GM18951 (cell line): ENCODE data around the gene VPS13D.
"Not testable (repeated sequence)": the region's sequence is repeated elsewhere in the genome, so short reads cannot be mapped to it uniquely, and the experiment has no call there.

Experiments used
- POLR2A ChIP-seq: IDR thresholded peaks from 4 replicates; pipeline ENCODE4 v1.6.1; 2011; ENCODE audit warnings: mild to moderate bottlenecking; ENCODE audit not compliant: insufficient read length, insufficient read depth; ENCODE audit errors: extremely low read depth
- in situ Hi-C: fragments of 300-500 bp; cut with MboI; formaldehyde crosslinking; loops from one replicate; pipeline ENCODE4 v1.12.0; 2022; ENCODE audit warnings: low sequenced_read_pairs, mixed read lengths, inconsistent platforms; ENCODE audit not compliant: unreplicated experiment

The VPS13D gene

DNA sequence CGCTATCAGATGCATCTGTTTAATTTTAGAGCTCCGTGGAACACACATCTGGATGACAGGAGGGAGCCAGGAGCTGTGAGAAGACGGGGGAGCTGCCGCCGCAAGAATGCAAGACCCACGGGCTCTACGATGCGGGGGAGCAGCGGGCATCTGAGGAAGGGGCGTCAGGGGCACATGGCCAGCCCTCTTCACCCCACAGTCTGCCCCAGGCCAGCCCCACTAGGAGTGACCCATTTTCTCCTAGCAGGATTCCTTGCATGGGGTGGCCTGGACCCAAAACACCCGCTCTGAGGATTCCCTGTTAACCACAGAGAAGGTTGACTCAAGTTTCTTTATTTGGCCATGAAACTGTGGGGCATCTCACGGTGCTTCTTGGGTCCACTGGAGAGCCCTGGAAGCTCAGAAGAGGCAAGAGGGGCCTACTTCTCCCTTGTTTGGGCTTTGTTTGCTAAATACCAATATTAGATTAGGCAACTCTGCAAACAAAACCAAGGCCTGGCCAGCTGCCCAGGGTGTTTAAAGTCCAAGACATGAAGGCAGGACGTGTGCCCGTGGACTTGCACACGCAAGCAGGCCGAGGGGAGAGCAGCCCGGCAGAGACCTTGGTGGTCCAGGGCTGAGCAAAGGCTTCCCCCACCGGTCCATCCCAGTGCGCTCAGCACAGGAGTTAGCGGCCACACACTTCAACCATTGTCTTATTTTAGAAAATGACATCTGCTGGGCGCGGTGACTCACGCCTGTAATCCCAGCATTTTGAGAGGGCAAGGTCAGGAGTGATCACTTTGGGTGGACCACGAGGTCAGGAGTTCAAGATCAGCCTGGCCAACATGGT lies 298.4 kb downstream of the VPS13D start:
- in situ Hi-C loops, result no loop called here
- no peak for TF ChIP-seq POLR2A

GRCh38 chr1:12529640-12530174 lies 299.9 kb downstream of the VPS13D start:
- TF ChIP-seq POLR2A, result no peak
- in situ Hi-C loops, result no loop called here

DNA sequence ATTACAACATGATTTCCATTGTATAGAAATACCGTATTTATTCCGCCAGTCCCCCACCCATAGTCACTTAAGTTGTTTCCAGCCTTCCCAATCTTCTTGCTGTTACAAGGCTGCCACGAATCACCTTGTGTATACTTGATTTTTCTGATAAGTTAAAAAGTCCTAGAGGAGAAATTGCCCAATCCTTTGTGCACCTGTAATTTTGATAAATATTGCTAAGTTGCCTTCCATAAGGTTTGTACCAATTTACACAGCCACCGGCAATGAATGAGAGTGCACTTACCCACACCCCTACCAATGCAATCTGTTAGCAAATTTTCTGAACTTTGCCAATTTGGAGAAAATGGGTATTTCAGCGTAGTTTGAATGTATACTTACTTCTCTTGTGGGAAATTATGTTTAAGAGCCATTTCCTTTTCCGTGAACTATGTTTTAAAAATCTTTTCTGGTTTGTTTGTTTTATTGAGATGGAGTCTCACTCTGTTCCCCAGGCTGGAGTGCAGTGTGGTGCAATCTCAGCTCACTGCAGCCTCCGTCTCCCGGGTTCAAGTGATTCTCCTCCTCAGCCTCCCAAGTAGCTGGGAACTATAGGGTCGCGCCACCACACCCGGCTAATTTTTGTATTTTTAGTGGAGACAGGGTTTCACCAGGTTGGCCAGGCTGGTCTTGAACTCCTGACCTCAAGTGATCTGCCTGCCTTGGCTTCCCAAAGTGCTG lies 300.8 kb downstream of the VPS13D start:
- TF ChIP-seq POLR2A, result no peak
- in situ Hi-C loops, result no loop called here

DNA sequence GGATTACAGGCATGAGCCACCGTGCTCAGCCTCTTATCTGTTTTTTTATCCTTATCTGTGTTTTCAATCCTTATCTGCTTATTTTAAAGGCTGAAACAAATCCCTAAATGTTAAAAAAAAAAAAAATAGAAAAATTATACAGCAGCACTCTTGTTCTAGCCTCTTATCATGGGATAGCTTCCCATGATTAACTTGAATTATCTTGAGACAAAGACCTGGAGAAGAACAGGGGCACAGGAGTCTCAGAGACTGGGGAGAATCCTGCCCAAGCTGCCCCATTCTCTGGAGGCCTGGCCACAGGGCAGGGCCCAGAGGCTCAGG lies 301.3 kb downstream of the VPS13D start:
- in situ Hi-C loops, result no loop called here
- no peak for TF ChIP-seq POLR2A

GRCh38 chr1:12532405-12533315 lies 302.8 kb downstream of the VPS13D start:
- in situ Hi-C loops, result no loop called here
- no peak for TF ChIP-seq POLR2A

- in situ Hi-C loops, result no loop called here
- no peak for TF ChIP-seq POLR2A
Observed at GRCh38 chr1:12536023-12536639, 306.3 kb downstream of the VPS13D start.

GRCh38 chr1:12537294-12537693 lies 307.5 kb downstream of the VPS13D start:
- in situ Hi-C loops, result no loop called here
- no peak for TF ChIP-seq POLR2A

GRCh38 chr1:12537906-12538461 lies 308.2 kb downstream of the VPS13D start:
- in situ Hi-C loops, result no loop called here
- no peak for TF ChIP-seq POLR2A

- in situ Hi-C loops, result not testable (repeated sequence)
Observed at GRCh38 chr1:12538536-12538935, 308.7 kb downstream of the VPS13D start.

- no peak for TF ChIP-seq POLR2A
- in situ Hi-C loops, result no loop called here
Observed at GRCh38 chr1:12539320-12539704, 309.5 kb downstream of the VPS13D start.

- TF ChIP-seq POLR2A, result no peak
- in situ Hi-C loops, result no loop called here
Observed at GRCh38 chr1:12539705-12540579, 310.1 kb downstream of the VPS13D start.
